ENCODE results near the gene PIEZO2.

- TF ChIP-seq YY1 (IDR thresholded peaks at IDR 0.05; ENCODE audit: insufficient read depth, insufficient read length), result no peak
- TF ChIP-seq ZNF274 (IDR thresholded peaks at IDR 0.05; ENCODE audit: low read depth, low read length), result no peak
These were observed 874 bp upstream of the PIEZO2 start for GRCh38 chr18:11150271-11150615.

All from NT2/D1 (cell line).